GM12865 (cell line): ENCODE data around the gene ABL1.

Source experiments
- DNase-seq: peaks from one replicate; pipeline ENCODE4 v3.0.0; 2010; ENCODE audit warnings: low read depth
- H3K4me3 ChIP-seq: 2 replicates; pipeline ENCODE4 v1.5.1; 2011; ENCODE audit warnings: mild to moderate bottlenecking, low read depth, low read length, control low read depth
- TF ChIP-seq, protein P1 (sequence below): IDR thresholded peaks from 2 replicates; pipeline ENCODE4 v1.5.1; 2011; ENCODE audit warnings: low read length, control low read depth, low read depth, inconsistent platforms; ENCODE audit not compliant: insufficient read depth; ENCODE audit errors: missing control alignments

Gene ABL1

DNA sequence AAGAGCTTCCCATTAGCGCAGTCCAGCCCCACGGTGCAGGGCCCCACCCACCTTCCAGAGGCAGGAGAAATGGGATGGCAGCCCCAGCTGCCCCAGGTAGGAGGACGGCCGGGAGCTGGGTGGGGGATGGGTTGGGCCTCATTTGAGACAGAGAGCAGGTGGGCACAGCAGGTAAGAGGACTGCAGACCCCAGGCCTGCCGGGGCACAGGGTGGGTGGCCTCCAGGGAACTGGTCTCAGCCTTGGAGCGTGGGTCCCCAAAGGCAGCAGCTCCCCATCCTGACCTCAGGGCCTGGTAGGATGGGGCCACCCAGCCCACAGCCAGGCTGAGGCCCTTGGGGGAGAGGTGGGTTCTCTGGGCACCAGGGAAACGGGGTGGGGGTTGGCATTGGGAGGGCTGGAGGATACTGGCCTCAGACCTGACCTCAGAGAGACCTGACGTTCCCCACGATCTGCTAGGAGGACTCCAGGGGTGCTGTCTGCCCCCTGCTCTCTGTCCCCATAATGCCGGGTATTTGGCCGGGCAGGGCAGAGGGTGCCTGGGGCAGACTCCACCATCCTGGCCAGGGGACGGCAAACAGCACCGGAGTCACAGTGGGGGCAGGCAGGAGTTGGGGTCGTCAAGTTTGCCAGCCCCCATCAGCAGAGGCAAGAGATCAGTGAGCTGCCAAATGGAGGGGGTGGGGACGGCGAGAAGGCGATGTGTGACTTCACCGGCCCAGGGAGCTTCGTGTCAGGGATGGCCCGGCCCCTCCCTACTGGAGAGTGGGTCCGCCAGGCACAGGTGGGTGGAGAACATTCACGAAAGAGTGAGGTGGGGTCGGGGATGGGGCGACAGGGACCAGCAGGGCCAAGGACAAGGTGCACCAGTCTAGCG, 68.4 kb downstream of the ABL1 start:
- no peak overlapping the region for H3K4me3 ChIP-seq
- TF ChIP-seq, protein P1, sequence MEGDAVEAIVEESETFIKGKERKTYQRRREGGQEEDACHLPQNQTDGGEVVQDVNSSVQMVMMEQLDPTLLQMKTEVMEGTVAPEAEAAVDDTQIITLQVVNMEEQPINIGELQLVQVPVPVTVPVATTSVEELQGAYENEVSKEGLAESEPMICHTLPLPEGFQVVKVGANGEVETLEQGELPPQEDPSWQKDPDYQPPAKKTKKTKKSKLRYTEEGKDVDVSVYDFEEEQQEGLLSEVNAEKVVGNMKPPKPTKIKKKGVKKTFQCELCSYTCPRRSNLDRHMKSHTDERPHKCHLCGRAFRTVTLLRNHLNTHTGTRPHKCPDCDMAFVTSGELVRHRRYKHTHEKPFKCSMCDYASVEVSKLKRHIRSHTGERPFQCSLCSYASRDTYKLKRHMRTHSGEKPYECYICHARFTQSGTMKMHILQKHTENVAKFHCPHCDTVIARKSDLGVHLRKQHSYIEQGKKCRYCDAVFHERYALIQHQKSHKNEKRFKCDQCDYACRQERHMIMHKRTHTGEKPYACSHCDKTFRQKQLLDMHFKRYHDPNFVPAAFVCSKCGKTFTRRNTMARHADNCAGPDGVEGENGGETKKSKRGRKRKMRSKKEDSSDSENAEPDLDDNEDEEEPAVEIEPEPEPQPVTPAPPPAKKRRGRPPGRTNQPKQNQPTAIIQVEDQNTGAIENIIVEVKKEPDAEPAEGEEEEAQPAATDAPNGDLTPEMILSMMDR = no peak

DNA sequence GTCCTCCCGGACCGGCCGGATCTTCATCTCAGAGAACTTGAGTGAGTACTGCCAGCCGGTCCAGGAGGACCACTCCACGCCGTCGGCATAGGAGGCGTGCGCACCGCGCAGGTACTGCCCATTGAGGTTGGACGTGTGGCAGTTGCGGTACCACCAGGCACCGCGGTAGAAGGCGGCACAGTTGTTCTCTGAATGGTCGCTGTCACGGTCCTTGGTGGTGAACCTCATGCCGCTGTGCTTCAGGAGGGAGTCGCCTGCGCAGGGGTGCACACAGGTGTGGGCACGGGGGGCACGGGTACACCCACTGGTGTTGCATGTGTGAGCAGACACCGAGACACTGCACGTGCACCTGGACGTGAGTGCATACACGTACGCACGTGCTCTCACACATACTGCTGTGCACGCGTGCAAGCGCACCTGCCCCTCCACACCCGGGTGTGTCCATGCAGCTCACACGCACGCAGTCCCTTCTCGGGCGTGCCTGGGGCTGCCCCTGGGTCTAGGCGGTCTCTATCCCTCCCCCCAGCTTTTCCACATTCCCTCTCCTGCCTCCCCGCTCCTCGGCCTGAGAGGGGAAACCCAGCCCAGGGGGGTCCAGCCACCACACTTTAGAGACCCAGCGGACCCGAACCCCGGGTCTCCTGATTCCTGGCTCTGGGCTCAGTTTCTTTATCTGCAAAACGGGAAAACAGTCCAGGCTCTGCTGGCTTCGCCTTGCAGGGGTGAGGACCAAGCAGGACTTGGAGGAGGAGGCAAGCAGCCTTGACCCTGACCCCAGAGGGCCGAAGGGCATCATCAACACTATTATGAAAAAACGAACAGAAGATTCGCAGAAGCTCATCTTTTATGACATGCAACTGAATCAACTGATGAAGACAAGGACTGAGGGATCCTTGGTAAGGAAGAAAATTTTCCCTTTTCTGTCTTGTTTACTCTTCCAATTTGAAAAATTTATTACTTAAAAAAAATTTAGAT, 69.3 kb downstream of the ABL1 start:
- no peak overlapping the region for H3K4me3 ChIP-seq
- TF ChIP-seq, protein P1 = no peak
- DNase-seq = no peak

More for the DNA sequence above, 68.4 kb downstream of the ABL1 start:
- no peak for DNase-seq

DNA sequence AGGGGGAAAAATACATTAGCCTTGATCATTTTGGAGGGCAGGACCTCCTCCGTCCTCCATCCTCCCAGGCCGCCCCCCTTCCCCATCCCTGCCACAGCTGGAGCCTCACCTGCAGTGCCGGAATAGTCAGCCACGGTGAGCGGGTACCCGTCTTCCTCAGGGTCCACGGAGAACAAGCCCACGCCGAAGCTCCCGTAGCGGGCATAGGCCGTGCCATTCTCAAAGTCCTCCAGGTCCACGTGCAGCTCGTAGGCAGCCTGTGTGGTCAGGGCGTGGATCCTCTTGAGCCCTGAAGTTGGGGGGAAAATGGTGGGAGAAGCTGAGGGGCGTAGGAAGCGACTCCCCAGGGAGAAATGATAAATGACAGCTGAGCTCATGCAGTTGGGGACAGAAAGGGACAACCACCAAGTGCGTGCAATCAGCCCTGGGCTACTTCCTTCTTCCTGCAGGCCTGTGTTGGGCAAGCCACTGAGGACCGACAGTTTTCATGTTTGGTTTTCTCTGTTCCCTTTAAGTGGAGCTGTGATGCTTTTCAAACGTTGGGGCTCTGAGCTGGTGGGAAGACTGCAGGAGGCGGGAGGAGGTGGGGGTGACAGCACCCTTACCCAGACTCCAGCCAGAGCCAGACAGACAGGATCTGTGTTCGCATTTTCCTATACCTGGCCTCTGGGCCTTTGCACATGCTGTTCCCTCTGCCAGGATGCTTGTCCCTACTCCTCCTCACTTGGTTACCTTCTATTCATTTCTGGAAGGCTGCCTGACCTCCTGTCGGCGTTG, 70.3 kb downstream of the ABL1 start:
- no peak for DNase-seq
- no peak overlapping the region for H3K4me3 ChIP-seq
- TF ChIP-seq, protein P1 = no peak

DNA sequence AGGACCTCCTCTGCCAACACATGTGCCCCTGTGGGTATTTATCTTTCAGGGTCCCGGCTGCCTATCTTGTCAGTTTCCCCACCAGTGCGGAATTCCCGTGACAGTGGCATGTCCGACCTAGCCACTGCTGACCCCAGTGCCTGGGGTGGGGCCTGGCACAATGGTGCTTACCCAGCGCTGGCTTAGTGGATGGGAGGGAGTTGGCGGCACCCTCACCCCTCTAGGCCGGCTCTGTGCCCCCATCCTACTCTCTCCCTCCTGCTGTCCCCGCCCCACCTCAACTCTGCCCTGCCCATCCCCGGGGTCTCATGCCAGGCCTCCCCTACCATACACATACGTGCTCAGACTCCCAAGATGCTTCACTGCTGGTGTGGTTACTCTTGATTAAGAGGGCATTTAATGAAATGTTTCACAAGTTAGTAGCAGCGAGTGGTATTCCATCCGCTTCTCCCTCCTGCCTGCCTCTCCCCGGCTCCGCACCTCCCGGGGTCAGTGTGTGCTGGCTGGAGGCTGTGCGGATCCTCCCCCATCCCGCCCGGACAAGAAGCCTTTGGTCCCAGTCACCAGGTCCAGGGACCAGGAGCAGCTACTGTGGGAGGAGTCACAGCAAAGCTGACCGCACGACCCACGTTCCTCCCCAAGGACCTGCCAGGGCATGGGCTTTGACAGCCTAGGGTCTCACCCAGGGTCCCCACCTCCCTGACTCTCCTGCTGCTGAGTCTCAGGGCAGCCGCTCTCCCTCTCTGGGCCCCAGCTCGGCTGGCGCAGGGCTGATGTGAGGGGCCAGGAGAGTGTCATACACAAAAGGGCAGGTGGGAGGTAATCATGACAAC, 71.1 kb downstream of the ABL1 start:
- no peak for DNase-seq
- TF ChIP-seq, protein P1 = no peak
- H3K4me3 ChIP-seq = no peak overlapping the region

DNA sequence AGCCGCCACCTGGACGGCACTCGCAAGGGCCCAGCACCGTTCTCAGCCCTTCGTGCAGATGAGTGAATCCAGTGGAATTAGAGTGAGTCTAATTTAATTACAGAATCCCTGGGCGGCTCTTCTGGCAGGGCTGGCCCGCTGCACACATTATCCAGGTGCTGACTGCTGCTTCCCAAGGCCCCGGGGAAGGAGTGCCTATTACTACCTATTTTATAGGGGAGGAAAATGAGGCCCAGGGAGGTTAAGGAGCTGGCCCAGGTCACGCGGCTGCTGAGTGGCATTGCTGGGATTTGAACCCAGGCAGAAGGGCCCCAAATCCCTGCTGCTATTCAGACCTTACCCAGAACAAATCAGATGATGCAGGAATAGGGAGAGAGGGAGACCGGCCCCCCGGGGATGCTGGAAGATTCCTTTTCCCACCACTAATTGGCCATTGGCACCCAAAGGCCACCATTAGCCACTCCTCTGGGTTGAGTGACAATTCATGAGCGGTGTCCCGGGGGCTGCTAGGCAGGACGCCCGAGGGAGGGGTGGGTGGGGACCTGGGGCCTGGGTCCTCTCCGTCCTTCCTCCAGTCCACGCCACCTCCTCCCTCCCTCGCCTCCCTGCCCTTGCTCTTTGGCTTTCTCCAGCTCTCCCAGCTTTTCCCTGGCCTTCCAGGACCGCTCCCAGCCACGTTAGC, 71.8 kb downstream of the ABL1 start:
- TF ChIP-seq, protein P1 = no peak
- DNase-seq = no peak
- no peak overlapping the region for H3K4me3 ChIP-seq
